Bronchial epithelial cell (primary cell): Measurements from ENCODE around the gene TMEM151B. TPM values are rescaled to one million over a fixed set of nuclear protein-coding genes. Genes with fewer than 3 reads are reported as not detected.
A peak's percentile ranks its signal among the peaks of the same experiment; 100 is the strongest.

Experiments
- DNase-seq: peaks from one replicate; pipeline ENCODE4 v3.0.0-alpha.2; 2010; ENCODE audit warnings: low read depth
- FAIRE-seq: peaks from 2 replicates; lab custom pipeline; 2011; peaks lifted over from hg19 to GRCh38; lab: Jason Lieb, UNC
- H3K27me3 ChIP-seq: 2 replicates; pipeline ENCODE4 v1.5.1; 2011; ENCODE audit warnings: low read length; ENCODE audit not compliant: control insufficient read depth, insufficient read depth
- H3K36me3 ChIP-seq: 2 replicates; pipeline ENCODE4 v1.5.1; 2011; ENCODE audit warnings: low read length; ENCODE audit not compliant: control insufficient read depth, insufficient read depth
- H3K4me3 ChIP-seq: 2 replicates; pipeline ENCODE4 v1.5.1; 2011; ENCODE audit warnings: mild to moderate bottlenecking, low read depth, low read length, control low read depth
- CTCF ChIP-seq: IDR thresholded peaks from 2 replicates; pipeline ENCODE4 v1.5.1; 2011; ENCODE audit warnings: mild to moderate bottlenecking, moderate library complexity, low read length, control low read depth, inconsistent platforms; ENCODE audit not compliant: insufficient read depth, severe bottlenecking
- total RNA-seq: library from RNA; depleted of rRNA; stranded (reverse); fragments of >200 nt; gene quantifications from 2 replicates; pipeline ENCODE4 v1.2.1, GENCODE V29; 2014

The TMEM151B gene
- total RNA-seq, 1 donor from 2014 or later: not detected

GRCh38 chr6:44335631-44336030 is 65.4 kb downstream of the TMEM151B start:
- Histone ChIP-seq H3K36me3 (no peaks in the 10 kb centered on the region), H3K27me3 (no peaks in the 10 kb centered on the region), H3K4me3 (no peak overlapping the region)
- no peak for FAIRE-seq
- TF ChIP-seq CTCF: no peak
- DNase-seq: no peak

DNA sequence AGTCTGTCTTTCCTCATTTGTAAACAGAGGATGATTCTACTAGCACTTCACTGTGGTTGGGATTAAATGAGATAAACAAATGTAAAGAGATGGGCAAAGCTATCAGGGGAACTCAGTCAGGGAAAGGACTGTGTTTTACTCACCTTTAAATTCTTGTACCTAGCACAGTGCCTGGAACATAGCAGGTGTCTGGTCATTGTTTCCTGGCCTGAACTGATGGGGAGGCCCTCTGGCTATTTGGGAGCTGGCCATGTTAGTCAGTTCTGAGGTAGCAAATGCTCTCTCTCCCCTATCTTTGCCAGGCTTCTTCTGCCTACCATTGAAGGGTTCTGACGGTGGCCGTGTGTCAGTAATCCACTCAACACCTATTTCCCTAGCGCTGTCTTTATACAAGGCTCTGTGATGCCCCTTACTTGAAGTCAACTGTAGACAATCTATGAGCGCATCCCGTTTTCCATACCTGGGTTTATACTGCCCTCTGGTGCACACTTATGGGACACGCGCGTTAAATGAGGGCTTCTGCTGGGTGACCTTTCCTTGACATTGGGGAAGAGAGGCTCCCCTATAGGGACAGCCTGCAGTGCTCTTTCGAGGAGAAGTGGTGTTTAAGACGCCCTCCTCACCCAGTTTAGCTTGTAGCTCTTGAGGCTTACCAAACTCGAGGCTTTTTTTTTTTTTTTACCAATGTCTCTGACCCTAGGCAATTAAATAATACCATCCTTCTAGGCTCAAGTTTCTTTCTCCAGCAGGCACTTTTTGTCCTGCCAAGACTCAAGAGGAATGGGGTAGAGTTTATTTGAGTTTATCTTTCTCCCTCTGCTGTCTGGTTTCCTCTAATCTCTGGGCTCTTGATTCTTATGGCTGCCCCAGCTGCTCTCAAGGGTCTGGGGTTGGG is 68.2 kb downstream of the TMEM151B start:
- peak; percentile 69 for TF ChIP-seq CTCF
- Histone ChIP-seq H3K36me3 (no peaks in the 10 kb centered on the region), H3K4me3 (no peak overlapping the region), H3K27me3 (peaks cover 13% of the 10 kb centered on the region)
- DNase-seq: peak; percentile 56
- FAIRE-seq: no peak

- Histone ChIP-seq H3K27me3 (peaks cover 20% of the 10 kb centered on the region), H3K4me3 (no peak overlapping the region), H3K36me3 (no peaks in the 10 kb centered on the region)
- DNase-seq (no peak), FAIRE-seq (no peak)
- no peak for TF ChIP-seq CTCF
Measured at GRCh38 chr6:44339301-44339700, 69.1 kb downstream of the TMEM151B start.

DNA sequence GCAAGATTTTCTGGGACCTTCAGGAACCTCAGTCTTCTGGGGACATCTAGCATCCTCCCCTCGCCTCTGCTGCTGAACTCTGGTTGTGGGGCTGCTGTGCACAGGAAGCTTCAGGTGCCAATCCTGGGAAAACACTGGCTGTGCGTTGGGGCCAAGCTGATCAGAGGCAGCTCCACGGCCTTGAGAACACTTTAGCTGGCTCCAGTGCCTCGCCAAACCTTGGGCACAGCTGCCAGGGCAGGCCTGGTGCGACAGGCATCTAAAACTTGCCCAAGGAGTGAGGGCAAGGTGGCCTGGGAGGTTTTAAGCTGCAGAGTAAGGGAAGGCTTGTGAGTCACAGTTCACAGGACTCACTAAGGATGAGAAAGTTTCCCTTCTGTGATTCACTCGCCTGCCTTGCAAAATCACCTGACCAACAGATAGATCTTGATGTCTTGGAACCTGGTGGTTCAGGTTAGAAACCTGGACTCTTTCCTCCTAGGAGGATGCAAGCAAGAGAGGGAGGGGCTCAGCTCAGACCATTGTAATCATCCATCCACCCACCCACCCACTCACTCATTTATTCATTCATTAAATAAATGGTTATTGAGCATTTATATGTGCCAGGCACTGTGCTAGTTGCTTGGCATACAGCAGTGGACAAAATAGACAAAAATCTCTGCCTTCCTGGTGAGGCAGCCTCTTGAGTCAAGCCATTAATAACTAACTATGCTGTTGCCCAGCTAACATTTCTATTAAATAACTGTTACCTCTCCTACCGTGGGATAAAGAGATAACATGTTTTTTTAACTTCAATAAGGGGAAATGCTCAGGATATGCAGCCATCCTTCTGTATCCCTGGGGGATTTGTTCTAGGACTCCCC is 69.7 kb downstream of the TMEM151B start:
- Histone ChIP-seq H3K27me3 (peaks cover 21% of the 10 kb centered on the region), H3K36me3 (no peaks in the 10 kb centered on the region), H3K4me3 (no peak overlapping the region)
- no peak for FAIRE-seq
- TF ChIP-seq CTCF: no peak
- DNase-seq: peak; percentile 95

DNA sequence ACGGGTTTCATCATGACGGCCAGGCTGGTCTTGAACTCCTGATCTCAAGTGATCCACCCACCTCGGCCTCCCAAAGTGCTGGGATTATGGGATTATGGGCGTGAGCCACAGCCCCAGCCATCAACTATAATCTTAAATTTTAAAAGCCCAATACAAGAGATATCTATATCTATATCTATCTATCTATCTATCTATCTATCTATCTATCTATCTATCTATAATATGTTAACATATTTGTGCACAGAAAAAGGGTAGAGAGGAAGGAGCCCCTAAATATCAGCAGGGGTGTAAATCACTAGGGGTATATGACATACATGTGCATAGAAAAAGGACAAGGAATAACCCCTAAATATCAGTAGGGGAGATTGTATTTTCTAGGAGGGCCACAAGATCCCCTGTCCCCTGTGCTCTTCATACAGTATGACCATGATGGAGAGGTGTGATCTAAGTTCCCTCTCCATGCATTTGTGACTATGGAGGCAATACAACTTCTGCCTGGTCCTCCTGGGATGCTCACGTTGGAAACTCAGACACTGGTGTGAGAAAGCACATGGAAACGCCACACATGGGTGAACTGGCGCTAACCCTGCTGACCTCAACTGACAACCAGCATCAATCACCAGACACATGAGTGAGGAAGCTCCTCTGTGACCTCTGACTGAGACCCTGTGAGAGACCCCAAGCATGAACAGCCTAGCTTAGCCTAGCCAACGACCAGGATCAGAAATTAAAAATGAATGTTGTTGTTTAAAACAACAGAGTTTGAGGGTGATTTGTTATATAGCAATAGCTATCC is 71.0 kb downstream of the TMEM151B start:
- no peaks in the 10 kb centered on the region for H3K36me3 ChIP-seq
- FAIRE-seq (no peak), DNase-seq (no peak)
- peaks cover 27% of the 10 kb centered on the region for H3K27me3 ChIP-seq
- no peak overlapping the region for H3K4me3 ChIP-seq
- no peak for TF ChIP-seq CTCF
